GF-D8 (cell line): ENCODE data around the gene FCN2.
A peak's percentile ranks its signal among the peaks of the same experiment; 100 is the strongest.

Experiments
- DNase-seq: peaks from one replicate; lab custom pipeline; 2025; lab: John Stamatoyannopoulos, UW

The FCN2 gene

GRCh38 chr9:134912126-134912840 lies 31.7 kb downstream of the FCN2 start:
- no peak for DNase-seq

- no peak for DNase-seq
Observed at GRCh38 chr9:134913041-134913712, 32.6 kb downstream of the FCN2 start.

DNA sequence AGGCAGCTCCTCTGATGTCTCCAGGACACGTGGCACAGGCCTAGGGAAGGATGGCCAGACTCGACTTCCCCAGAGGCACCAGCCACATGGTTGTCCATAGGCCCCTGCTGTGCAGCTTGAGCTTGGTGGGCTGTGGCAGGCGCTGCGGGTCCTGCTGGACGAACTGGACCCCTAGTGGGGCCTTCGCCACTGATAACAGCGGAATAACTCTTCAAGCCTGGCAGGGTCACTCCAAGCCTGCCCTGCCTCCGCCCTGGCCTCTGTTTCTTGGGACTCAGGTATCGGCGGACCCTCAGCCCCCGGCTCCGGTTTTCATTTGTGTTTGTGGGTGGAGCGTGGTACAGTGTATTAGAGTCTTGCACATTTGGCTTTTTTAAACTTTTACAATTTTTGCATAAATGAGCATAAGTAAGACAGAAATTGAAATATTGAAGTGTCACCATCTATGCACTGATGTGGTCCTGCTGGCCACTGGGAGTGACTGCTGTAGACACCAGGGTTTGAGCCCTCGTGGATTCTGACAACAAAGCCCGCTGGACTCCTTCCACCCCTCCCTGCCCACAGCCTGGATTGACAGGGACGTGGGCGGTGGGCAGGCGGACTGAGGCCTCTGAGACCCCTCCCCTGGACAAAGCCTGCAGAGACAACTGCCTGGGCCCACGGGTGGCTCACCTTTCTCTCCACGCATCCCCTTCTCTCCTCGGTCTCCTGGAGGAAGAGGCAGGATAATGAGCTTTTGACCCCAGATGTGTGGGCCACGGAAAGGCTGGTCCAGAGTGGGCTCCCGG lies 33.3 kb downstream of the FCN2 start:
- no peak for DNase-seq

- DNase-seq, result no peak
Observed at GRCh38 chr9:134914501-134914834, 33.9 kb downstream of the FCN2 start.

DNA sequence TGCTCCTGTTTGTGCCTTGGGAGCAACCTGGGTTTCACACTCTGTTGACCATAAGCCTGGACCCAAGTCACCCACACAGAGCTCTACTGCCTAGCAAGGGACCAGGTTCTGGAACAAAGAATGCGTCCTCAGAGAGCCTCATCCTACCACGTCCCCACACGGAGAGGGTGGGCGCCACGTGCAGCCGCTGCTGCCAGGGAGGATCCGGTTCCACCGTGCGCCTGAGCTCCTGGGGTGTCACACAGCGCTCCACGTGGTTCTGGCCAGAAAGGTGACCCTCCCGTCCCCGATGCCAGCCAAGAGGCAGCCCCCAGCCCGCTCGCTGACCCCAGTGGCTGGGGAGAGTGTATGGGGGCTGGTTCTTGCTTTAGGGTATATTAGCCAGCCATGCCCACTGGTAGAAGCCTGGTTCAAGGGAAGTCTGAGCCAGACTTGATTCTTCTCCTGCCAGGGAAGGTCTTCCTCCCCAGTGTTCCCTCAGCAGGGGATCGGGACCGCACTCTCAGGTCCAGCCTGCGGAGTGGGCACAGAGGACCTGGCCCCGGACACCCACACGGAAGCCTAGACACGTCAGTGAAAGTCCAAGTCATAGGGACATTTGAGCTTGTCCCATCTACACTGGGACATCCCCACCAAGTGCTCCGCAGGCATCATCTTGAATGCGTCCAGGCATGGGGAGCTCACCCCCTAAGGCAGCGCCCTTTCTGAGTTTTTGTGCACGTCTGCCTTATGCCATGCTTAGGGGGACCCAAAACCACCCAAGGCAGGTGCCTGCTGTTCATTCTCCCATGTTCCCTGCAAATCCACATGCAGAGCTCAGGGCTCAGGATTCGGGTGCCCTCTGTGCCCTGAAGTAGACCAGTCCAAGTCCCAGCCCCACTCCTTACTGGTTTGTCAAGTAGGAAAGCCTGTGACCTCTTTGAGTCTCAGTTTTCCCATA lies 34.7 kb downstream of the FCN2 start:
- DNase-seq, result no peak

- DNase-seq, result no peak
Observed at GRCh38 chr9:134916161-134916665, 35.6 kb downstream of the FCN2 start.

- peak; percentile 85 for DNase-seq
Observed at GRCh38 chr9:134917431-134918373, 37.1 kb downstream of the FCN2 start, which contains the start of gene FCN1. TSS of gene FCN1 (minus strand) at chr9:134917912. CDS start at chr9:134917871, 41 bp downstream.

DNA sequence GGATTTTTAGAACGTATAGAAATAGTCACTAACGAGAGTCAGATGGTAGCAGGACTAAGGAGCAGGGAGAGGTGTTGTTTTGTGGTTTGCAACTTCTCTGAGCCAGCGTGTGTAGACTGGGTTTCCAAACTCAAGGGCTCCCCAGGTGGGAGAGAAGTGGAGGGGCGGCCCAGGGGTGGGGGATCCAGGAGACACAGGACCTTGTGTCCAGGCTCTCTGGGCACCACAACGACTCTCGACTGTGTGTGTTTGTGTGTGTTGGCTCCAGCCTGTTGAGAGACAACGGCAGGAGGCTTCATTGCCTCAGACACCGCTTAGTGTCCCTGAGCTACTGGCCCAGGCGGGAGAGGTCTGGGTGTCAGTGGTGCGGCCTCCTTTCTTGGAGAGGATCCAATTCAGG lies 38.0 kb downstream of the FCN2 start:
- no peak for DNase-seq

- no peak for DNase-seq
Observed at GRCh38 chr9:134919303-134919702, 38.7 kb downstream of the FCN2 start.

DNA sequence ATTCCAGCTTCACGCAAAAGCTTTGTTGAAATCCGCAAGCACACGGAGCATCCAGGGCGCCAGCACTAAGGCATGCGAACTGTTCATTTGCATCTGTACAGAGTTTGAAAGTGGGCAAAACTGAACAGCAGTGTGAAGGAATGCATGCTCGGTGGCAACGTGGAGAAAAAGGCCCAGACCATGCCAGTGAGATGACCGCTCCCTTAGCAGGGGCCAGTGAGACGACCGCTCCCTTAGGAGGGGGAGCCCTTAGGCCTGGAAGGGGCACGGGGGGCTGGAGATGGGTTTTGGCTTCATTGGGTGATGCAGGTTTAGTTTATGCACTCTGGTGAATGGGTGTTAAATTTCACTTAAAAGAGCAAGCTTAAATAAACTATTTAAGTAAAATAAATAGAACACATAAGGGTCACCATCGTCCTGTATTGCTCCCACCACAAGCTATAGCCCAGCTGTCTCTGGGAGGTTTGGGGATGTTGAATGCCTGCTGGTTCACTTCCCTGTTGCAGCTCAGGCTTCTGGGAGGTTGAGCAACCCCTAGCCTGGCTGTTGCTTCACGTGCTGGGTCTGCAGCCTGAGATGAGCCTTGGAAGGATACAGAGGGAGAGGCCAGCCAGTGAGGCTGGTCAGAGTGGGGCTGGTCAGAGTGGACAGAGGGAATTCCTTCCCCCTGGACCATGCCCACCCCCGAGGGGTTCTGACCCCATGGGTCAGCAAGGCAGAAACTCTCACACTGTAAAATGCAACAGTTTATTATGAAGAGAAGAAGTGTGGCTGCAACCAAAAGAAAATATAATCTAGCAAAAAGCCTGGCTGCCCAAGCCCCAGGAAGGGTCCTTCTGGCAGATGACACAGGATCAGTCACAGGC lies 41.7 kb downstream of the FCN2 start:
- DNase-seq, result peak; percentile 74

GRCh38 chr9:134922932-134923240 lies 42.3 kb downstream of the FCN2 start:
- no peak for DNase-seq

DNA sequence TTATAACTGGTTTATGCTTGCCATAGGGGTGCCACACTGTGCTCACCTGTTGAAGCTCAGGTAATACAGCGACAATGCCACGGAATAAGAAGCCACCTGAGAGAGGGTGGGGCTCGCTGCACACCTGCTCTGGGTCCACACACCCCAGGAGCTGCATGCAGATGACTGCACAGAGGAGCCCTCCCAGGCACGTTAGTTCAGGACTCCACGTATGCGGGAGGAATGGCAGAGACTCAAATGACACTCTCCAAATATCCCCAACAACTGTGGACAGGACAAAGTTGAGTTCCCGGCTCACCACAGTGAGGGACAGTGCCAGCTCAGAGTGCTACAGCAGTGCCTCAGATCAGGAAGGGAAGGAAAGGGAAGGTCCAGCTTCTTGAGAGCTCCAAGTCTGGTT lies 42.9 kb downstream of the FCN2 start:
- DNase-seq, result no peak

GRCh38 chr9:134925011-134925511 lies 44.5 kb downstream of the FCN2 start:
- DNase-seq, result no peak

DNA sequence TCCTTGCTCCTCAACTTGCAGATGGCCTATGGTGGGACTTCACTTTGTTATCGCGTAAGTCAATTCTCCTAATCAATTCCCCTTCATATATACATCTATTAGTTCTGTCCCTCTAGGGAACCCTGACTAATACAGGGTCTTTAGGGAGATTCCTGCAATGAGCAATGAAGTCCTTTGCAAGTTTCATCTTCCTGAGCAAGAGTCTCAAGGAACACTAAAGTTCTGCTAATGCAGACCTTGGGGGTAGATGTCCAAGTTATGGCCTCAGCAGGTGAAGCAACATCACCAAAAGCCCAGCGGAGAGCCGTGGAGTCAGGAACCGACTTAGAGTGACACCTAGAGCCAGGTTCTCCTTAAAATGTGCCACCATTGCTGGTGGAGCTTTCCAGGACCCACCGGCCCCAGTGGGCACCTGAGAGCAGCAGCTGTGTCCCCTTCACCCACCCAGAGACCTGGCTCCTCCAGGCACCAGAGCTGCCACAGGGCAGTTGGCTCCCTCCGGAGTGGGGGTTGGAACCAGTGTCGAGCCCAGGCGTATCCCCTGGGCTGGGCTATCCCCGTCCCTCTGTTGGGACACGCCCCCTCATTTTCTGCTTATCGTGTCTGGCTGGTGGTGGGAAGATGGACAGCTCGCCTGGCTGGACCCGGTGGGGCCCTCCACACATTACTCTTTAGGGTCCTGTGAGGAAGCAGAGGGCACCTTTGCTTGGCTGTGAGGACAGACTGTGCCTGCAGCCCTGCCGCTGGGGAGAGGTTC lies 48.0 kb downstream of the FCN2 start:
- DNase-seq, result no peak

GRCh38 chr9:134929193-134930158 lies 48.9 kb downstream of the FCN2 start:
- peak; percentile 92 for DNase-seq

DNA sequence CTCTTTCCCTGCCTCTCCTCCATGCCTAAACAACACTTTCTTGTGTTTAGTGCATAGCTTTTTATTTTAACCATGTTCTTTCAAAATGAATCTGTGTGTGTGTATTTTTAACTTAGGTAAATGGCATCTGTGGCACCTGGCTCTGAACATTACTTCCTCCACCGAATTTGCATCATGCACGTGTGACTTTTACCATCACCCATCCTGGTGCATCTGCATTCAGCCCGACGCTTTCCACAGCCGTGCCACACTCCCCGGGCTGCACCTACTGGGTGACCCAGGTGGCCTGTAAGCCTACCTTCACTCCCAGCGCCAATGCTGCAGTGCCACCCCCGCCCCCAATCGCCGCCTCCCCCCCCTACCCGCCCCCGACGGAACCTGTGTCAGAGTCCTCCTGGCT lies 49.8 kb downstream of the FCN2 start:
- DNase-seq, result no peak

DNA sequence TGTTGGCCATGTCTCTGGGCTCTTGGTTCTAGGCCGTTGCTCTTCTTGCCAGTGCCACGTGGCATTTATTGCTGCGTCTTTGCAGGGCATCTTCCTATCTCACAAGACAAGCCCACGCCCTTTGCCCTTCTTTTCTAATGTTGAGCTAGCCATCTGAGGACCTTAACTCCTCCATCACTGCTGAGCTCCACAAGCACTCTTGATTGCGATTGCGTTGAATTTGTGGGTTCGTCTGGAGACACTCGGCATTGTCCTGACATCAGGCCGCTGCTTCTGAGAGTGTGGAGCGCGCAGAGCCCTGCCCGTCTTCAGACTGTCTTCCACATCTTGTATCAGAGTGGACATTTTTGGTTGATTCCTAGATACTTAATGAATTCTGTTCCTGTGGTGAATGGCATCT lies 51.6 kb downstream of the FCN2 start:
- no peak for DNase-seq

GRCh38 chr9:134932606-134933005 lies 52.0 kb downstream of the FCN2 start:
- DNase-seq, result no peak
